ENCODE data around the gene ABI3BP. TPM values are rescaled to one million over a fixed set of nuclear protein-coding genes. Genes with fewer than 3 reads are reported as not detected.

The ABI3BP gene
- total and polyA plus RNA-seq, 2 experiments from 2014 or later, result 0.42 to 0.57 TPM

DNA sequence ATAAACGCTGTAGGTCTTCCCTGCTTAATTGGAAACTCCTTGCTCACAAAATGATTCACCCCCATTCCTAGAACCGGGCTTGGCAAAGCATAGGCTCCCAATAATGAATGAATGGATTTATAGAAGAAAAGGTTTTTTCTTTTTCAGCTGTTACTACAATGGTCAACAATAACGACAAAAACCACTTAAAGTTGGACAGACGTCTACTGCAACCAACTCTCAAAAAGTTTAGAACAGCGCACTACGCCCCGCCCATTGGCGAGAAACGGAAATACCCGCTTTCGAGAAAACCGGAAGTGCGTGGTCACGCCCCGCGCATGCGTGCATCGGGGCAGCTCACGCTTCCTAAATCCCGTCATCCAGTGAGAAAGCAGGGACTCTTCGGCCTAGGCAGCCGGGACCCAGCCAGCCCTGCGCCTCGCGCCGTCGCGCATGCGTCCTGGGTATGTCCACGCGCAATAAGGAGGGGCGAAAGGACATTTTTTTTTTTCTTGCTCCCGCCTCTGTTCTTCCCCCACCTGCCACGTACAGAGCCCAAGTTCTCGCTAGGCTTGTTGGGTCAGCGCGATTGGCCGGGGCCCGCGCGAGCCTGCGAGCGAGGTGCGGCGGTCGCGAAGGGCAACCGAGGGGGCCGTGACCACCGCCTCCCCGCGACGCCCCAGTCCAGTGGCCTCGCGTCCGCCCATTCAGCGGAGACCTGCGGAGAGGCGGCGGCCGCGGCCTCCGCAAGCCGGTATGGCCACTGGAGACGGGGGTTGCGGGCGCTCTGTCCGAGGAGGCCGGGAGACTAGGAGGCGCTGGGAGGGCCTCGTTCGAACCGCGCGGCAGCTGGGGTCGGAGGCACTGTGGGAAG, 284.0 kb downstream of the ABI3BP start, which contains the start of gene TFG:
TSS of gene TFG (plus strand) at position 506 of the 853 bp plus-strand sequence. CDS start 4,192 bp downstream, outside the sequence.
- peak within 1 kb of the TSS; percentile 98 for H3K27ac ChIP-seq (ENCODE audit: low read depth)
- H3K79me2 ChIP-seq (replicated peaks; ENCODE audit: insufficient read depth), result peaks cover 43% of the 10 kb centered on the region
- peak within 1 kb of the TSS; percentile 97 for H3K27ac Mint-ChIP-seq
- DNase-seq (ENCODE audit: low spot score) (peak; percentile 96), ATAC-seq (peak; percentile 90)
- peak within 1 kb of the TSS; percentile 94 for H3K4me3 ChIP-seq
- H3K4me2 ChIP-seq, result peak within 1 kb of the TSS; percentile 83
- peaks cover 4% of the 10 kb centered on the region for H3K9me2 ChIP-seq (ENCODE audit: insufficient read depth)
- TF ChIP-seq STAT1 (IDR thresholded peaks at IDR 0.05; ENCODE audit: unreplicated experiment) (no peak), CREB1 (CRISPR knock-in tag; IDR thresholded peaks at IDR 0.05; ENCODE audit: low read depth) (peak; percentile 77), ZNF331 (CRISPR knock-in tag; IDR thresholded peaks at IDR 0.05; ENCODE audit: low read depth) (no peak), POLR2AphosphoS5 (IDR thresholded peaks at IDR 0.05; ENCODE audit: low read depth) (peak; percentile 85)
- TF ChIP-seq, protein P1, sequence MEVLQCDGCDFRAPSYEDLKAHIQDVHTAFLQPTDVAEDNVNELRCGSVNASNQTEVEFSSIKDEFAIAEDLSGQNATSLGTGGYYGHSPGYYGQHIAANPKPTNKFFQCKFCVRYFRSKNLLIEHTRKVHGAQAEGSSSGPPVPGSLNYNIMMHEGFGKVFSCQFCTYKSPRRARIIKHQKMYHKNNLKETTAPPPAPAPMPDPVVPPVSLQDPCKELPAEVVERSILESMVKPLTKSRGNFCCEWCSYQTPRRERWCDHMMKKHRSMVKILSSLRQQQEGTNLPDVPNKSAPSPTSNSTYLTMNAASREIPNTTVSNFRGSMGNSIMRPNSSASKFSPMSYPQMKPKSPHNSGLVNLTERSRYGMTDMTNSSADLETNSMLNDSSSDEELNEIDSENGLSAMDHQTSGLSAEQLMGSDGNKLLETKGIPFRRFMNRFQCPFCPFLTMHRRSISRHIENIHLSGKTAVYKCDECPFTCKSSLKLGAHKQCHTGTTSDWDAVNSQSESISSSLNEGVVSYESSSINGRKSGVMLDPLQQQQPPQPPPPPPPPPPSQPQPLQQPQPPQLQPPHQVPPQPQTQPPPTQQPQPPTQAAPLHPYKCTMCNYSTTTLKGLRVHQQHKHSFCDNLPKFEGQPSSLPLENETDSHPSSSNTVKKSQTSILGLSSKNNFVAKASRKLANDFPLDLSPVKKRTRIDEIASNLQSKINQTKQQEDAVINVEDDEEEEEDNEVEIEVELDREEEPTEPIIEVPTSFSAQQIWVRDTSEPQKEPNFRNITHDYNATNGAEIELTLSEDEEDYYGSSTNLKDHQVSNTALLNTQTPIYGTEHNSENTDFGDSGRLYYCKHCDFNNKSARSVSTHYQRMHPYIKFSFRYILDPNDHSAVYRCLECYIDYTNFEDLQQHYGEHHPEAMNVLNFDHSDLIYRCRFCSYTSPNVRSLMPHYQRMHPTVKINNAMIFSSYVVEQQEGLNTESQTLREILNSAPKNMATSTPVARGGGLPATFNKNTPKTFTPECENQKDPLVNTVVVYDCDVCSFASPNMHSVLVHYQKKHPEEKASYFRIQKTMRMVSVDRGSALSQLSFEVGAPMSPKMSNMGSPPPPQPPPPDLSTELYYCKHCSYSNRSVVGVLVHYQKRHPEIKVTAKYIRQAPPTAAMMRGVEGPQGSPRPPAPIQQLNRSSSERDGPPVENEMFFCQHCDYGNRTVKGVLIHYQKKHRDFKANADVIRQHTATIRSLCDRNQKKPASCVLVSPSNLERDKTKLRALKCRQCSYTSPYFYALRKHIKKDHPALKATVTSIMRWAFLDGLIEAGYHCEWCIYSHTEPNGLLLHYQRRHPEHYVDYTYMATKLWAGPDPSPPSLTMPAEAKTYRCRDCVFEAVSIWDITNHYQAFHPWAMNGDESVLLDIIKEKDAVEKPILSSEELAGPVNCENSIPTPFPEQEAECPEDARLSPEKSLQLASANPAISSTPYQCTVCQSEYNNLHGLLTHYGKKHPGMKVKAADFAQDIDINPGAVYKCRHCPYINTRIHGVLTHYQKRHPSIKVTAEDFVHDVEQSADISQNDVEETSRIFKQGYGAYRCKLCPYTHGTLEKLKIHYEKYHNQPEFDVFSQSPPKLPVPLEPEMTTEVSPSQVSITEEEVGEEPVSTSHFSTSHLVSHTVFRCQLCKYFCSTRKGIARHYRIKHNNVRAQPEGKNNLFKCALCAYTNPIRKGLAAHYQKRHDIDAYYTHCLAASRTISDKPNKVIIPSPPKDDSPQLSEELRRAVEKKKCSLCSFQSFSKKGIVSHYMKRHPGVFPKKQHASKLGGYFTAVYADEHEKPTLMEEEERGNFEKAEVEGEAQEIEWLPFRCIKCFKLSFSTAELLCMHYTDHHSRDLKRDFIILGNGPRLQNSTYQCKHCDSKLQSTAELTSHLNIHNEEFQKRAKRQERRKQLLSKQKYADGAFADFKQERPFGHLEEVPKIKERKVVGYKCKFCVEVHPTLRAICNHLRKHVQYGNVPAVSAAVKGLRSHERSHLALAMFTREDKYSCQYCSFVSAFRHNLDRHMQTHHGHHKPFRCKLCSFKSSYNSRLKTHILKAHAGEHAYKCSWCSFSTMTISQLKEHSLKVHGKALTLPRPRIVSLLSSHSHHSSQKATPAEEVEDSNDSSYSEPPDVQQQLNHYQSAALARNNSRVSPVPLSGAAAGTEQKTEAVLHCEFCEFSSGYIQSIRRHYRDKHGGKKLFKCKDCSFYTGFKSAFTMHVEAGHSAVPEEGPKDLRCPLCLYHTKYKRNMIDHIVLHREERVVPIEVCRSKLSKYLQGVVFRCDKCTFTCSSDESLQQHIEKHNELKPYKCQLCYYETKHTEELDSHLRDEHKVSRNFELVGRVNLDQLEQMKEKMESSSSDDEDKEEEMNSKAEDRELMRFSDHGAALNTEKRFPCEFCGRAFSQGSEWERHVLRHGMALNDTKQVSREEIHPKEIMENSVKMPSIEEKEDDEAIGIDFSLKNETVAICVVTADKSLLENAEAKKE (CRISPR knock-in tag; IDR thresholded peaks at IDR 0.05), result no peak
- TF ChIP-seq, protein P2, sequence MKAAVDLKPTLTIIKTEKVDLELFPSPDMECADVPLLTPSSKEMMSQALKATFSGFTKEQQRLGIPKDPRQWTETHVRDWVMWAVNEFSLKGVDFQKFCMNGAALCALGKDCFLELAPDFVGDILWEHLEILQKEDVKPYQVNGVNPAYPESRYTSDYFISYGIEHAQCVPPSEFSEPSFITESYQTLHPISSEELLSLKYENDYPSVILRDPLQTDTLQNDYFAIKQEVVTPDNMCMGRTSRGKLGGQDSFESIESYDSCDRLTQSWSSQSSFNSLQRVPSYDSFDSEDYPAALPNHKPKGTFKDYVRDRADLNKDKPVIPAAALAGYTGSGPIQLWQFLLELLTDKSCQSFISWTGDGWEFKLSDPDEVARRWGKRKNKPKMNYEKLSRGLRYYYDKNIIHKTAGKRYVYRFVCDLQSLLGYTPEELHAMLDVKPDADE (IDR thresholded peaks at IDR 0.05), result peak; percentile 45; the same call in 1 of the 2 replicates
- H3K27me3 Mint-ChIP-seq (ENCODE audit: insufficient read depth, low read depth, poor library complexity), result peaks cover 20% of the 10 kb centered on the region
- H3K36me3 Mint-ChIP-seq (ENCODE audit: low read depth), result peaks cover 14% of the 10 kb centered on the region; the same call in 2 of the 3 replicates
- peaks cover 25% of the 10 kb centered on the region for H3K4me1 Mint-ChIP-seq
- H3K4me1 ChIP-seq (ENCODE audit: insufficient read depth), result peaks cover 8% of the 10 kb centered on the region; the same call in 1 of the 2 replicates
- peaks cover 14% of the 10 kb centered on the region for H4K20me1 ChIP-seq (replicated peaks; ENCODE audit: insufficient read depth)
- H3K36me3 ChIP-seq (ENCODE audit: insufficient read depth), result peaks cover 7% of the 10 kb centered on the region; the same call in 1 of the 2 replicates
- H3F3A ChIP-seq (replicated peaks; ENCODE audit: low read depth), result no peaks in the 10 kb centered on the region
- peaks cover 32% of the 10 kb centered on the region for H3K27me3 ChIP-seq (ENCODE audit: insufficient read depth)
- H2AFZ ChIP-seq, result peak within 1 kb of the TSS; percentile 52; the same call in 1 of the 2 replicates
- peak within 1 kb of the TSS; percentile 80 for H3K4me3 Mint-ChIP-seq
- H3K9me3 Mint-ChIP-seq, result peaks cover 5% of the 10 kb centered on the region; the same call in 1 of the 3 replicates

Data from GM23338 (cell line).